Gastroesophageal sphincter (tissue), 4 donors: ENCODE measurements around the gene NIPA2. TPM values are rescaled to one million over a fixed set of nuclear protein-coding genes. Genes with fewer than 3 reads are reported as not detected.

Experiments
- ATAC-seq: fragments of 150-250 bp; one replicate; pipeline ENCODE4 v1.9.1; 2016; ENCODE audit warnings: mild to moderate bottlenecking, moderate library complexity
- H3K27ac ChIP-seq, 4 donors: fragments of 200-600 bp; sonication (generic) in 3 of 4; 1 replicate in 3 of 4; 2 replicates in 1 of 4; pipeline ENCODE4 v1.5.1; 2016 to 2019
- H3K27me3 ChIP-seq: fragments of 200-600 bp; sonication (generic); one replicate; pipeline ENCODE4 v1.5.1; 2019
- H3K36me3 ChIP-seq, 2 donors: fragments of 200-600 bp; sonication (generic); one replicate each; pipeline ENCODE4 v1.5.1; 2019; ENCODE audit warnings: control low read depth in 1 of 2
- H3K4me1 ChIP-seq, 3 donors: fragments of 200-600 bp; sonication (generic); 1 replicate in 2 of 3; 2 replicates in 1 of 3; pipeline ENCODE4 v1.5.1; 2016 to 2019; ENCODE audit warnings: control low read depth in 2 of 3
- H3K4me3 ChIP-seq, 2 donors: fragments of 200-600 bp; sonication (generic); one replicate each; pipeline ENCODE4 v1.5.1; 2019; ENCODE audit warnings: mild to moderate bottlenecking in 1 of 2, moderate library complexity in 1 of 2
- H3K9me3 ChIP-seq, 3 donors: fragments of 200-600 bp; sonication (generic); one replicate each; pipeline ENCODE4 v1.5.1; 2017 to 2019; ENCODE audit warnings: control low read depth in 2 of 3
- EP300 ChIP-seq: sonication (generic); formaldehyde crosslinking; IDR thresholded peaks from one replicate; pipeline ENCODE4 v1.6.1; 2017; ENCODE audit warnings: antibody characterized with exemption, mild to moderate bottlenecking
- POLR2A ChIP-seq, 2 donors: fragments of 450-650 bp; IDR thresholded peaks; one replicate each; pipeline ENCODE4 v1.6.1; 2017; ENCODE audit warnings: antibody characterized with exemption in 2 of 2, mild to moderate bottlenecking in 2 of 2, moderate library complexity in 1 of 2
- POLR2AphosphoS5 ChIP-seq: sonication (generic); formaldehyde crosslinking; IDR thresholded peaks from one replicate; pipeline ENCODE4 v1.6.1; 2017; ENCODE audit warnings: antibody characterized with exemption
- WGBS, 2 donors: methylation state at CpG; one replicate each; pipeline ENCODE4 v1.1.5; 2018; ENCODE audit warnings: low coverage in 1 of 2; 5-methylcytosine and 5-hydroxymethylcytosine counted together
- total RNA-seq, 4 donors: library from RNA; depleted of rRNA; stranded (reverse); fragments of >200 nt; gene quantifications; one replicate each; pipeline ENCODE4 v1.1.0, GENCODE V29; 2016
- TF ChIP-seq, protein P1 (sequence below), 4 experiments: fragments of 200-600 bp in 2 of 4; fragments of 450-650 bp in 2 of 4; sonication (generic) in 1 of 4; IDR thresholded peaks; one replicate each; pipeline ENCODE4 v1.5.1; 2017 to 2019; ENCODE audit warnings: antibody characterized with exemption in 4 of 4, mild to moderate bottlenecking in 2 of 4, moderate library complexity in 2 of 4

Gene NIPA2
- total RNA-seq, 4 donors from 2014 or later = 37.0 to 42.5 (median 40.2) TPM

DNA sequence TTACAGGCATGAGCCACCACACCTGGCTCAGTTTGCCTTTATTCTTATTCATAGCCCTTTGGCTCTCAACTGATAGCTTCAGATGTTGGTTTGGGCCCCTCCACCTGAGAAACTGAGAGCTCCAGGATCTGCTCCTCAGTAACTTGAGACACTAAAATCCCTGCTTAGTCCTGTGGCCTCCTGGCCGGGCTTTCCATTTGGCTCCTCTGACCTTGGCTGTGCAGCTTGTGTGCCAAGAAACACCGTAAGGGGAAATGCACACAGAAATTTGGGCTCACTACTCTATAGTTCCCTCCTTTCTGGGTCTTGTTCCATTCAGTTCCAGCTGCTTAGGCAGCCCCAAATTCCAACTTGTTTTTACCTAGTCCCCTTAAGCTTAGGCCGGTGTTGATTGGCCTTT is 24.9 kb downstream of the NIPA2 start:
- ATAC-seq = no peak

DNA sequence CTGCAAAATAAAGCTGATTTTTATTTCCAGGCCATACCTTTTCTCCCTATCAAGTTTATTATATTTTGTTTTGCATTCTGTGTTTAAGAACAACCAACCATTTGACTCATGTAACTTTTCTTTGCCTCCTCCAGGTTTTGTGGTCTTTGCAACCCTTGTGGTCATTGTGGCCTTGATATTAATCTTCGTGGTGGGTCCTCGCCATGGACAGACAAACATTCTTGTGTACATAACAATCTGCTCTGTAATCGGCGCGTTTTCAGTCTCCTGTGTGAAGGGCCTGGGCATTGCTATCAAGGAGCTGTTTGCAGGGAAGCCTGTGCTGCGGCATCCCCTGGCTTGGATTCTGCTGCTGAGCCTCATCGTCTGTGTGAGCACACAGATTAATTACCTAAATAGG is 27.6 kb downstream of the NIPA2 start:
- no peak for ATAC-seq
- TF ChIP-seq, protein P1, sequence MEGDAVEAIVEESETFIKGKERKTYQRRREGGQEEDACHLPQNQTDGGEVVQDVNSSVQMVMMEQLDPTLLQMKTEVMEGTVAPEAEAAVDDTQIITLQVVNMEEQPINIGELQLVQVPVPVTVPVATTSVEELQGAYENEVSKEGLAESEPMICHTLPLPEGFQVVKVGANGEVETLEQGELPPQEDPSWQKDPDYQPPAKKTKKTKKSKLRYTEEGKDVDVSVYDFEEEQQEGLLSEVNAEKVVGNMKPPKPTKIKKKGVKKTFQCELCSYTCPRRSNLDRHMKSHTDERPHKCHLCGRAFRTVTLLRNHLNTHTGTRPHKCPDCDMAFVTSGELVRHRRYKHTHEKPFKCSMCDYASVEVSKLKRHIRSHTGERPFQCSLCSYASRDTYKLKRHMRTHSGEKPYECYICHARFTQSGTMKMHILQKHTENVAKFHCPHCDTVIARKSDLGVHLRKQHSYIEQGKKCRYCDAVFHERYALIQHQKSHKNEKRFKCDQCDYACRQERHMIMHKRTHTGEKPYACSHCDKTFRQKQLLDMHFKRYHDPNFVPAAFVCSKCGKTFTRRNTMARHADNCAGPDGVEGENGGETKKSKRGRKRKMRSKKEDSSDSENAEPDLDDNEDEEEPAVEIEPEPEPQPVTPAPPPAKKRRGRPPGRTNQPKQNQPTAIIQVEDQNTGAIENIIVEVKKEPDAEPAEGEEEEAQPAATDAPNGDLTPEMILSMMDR (IDR thresholded peaks at IDR 0.05) = no peak
- TF ChIP-seq POLR2A (IDR thresholded peaks at IDR 0.05) (no peak), EP300 (no peak), POLR2AphosphoS5 (no peak)
- peaks cover 0 to 88% of the 10 kb centered on the region in 2 donors for H3K36me3 ChIP-seq
- H3K9me3 ChIP-seq = no peaks in the 10 kb centered on the region
- H3K27ac ChIP-seq = no peak overlapping the region
- peaks cover 0 to 15% (median 0%) of the 10 kb centered on the region in 3 donors for H3K4me1 ChIP-seq
- WGBS, 2 donors = 57 to 89% methylated on average over 1 to 3 of the region's 7 CpGs
- no peaks in the 10 kb centered on the region for H3K27me3 ChIP-seq
- no peak overlapping the region for H3K4me3 ChIP-seq

More for the DNA sequence above, 24.9 kb downstream of the NIPA2 start:
- 90% methylated on average over 2 of the region's 3 CpGs for whole genome bisulfite sequencing, 2 donors
- H3K9me3 ChIP-seq = no peaks in the 10 kb centered on the region
- no peak overlapping the region for H3K27ac ChIP-seq
- no peak for TF ChIP-seq POLR2A (IDR thresholded peaks at IDR 0.05)
- no peak for TF ChIP-seq POLR2AphosphoS5
- no peak for TF ChIP-seq EP300
- TF ChIP-seq, protein P1 (IDR thresholded peaks at IDR 0.05) = no peak
- peaks cover 0 to 90% of the 10 kb centered on the region in 2 donors for H3K36me3 ChIP-seq
- no peak overlapping the region for H3K4me3 ChIP-seq
- H3K4me1 ChIP-seq = peaks cover 0 to 5% (median 0%) of the 10 kb centered on the region in 3 donors
- no peaks in the 10 kb centered on the region for H3K27me3 ChIP-seq

DNA sequence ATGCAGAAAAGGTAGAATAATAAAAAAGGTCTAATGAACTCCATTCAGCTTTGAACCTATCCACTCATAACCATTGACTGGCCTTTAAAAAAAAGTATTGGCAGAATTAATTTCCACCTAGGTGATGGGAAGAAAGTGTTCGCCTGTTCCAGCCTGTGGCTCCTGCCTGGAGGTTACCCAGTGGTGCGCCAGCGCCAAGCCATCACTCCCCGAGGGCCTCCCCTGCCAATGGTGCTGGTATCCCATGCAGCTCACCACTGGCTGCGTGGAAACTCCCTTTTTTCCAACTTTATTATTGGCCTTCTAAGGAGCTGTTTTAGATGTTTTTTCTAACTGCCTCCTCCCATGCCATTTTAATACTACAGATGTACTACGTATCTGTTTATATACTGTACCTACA is 29.4 kb downstream of the NIPA2 start:
- peaks cover 0 to 98% of the 10 kb centered on the region in 2 donors for H3K36me3 ChIP-seq
- ATAC-seq = no peak
- H3K27ac ChIP-seq = no peak overlapping the region
- H3K4me3 ChIP-seq = no peak overlapping the region
- H3K9me3 ChIP-seq = no peaks in the 10 kb centered on the region
- H3K27me3 ChIP-seq = no peaks in the 10 kb centered on the region
- WGBS, 2 donors = 86 to 88% methylated on average over 6 of the region's 6 CpGs
- TF ChIP-seq EP300 = no peak
- TF ChIP-seq POLR2A (IDR thresholded peaks at IDR 0.05) = no peak
- TF ChIP-seq POLR2AphosphoS5 = no peak
- TF ChIP-seq, protein P1 (IDR thresholded peaks at IDR 0.05) = no peak
- peaks cover 0 to 15% (median 0%) of the 10 kb centered on the region in 3 donors for H3K4me1 ChIP-seq

DNA sequence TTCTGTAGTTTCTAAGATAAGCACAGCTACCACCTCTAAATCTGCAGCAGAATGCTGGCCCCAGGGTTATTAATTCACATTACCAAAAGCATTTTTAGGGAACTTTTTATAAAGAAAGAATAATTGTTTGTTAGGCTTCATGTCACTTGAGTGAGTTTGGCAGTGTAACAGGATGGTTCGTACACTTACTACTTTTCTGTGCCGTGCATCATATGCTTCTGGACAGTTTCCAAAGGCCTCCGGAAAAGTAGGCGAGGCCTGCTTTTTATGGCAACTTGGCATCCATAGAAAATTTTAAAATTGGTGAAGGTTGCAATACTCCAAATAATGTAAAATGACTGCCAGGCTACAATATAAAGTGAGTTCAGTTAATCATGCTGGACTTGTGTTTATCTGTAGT is 30.0 kb downstream of the NIPA2 start:
- Histone ChIP-seq H3K27ac (peak overlapping the region in 1 of 4 donors; percentile 44), H3K27me3 (no peaks in the 10 kb centered on the region), H3K4me1 (peaks cover 0 to 15% (median 0%) of the 10 kb centered on the region in 3 donors), H3K9me3 (no peaks in the 10 kb centered on the region), H3K4me3 (no peak overlapping the region), H3K36me3 (peaks cover 0 to 98% of the 10 kb centered on the region in 2 donors)
- ATAC-seq = no peak
- TF ChIP-seq POLR2A (IDR thresholded peaks at IDR 0.05) (no peak), EP300 (no peak), POLR2AphosphoS5 (no peak)
- TF ChIP-seq, protein P1 (IDR thresholded peaks at IDR 0.05) = no peak
- WGBS, 2 donors = 4 to 39% methylated on average over 4 of the region's 4 CpGs

DNA sequence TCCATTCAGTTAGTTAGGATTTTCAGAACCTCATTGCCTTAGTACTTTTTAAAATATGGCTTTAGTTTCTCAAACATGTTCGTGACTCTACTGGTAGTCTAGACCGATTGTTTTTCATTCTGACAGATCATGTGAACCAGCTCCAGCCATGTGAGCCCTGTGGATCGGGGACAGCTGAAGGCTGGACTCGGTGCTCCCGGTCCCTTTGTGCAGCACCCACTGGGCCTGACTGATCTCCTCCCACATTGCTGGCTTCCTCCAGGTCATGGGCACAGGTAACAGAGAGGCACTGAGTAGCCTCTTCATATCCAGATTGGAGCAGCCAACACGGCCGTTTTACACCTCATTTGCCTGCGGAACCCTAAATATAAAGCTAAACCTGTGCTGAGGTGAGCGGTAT is 30.5 kb downstream of the NIPA2 start:
- WGBS, 2 donors = 75% methylated on average over 3 of the region's 9 CpGs; no CpG with 5 or more reads in 1 of the 2 donors
- no peaks in the 10 kb centered on the region for H3K9me3 ChIP-seq
- H3K4me1 ChIP-seq = peaks cover 0 to 15% (median 0%) of the 10 kb centered on the region in 3 donors
- no peaks in the 10 kb centered on the region for H3K27me3 ChIP-seq
- H3K4me3 ChIP-seq = no peak overlapping the region
- H3K27ac ChIP-seq = peak overlapping the region in 3 of 4 donors; percentile 5 to 44 (median 41)
- TF ChIP-seq EP300 = no peak
- TF ChIP-seq, protein P1 (IDR thresholded peaks at IDR 0.05) = no peak
- no peak for TF ChIP-seq POLR2AphosphoS5
- no peak for TF ChIP-seq POLR2A (IDR thresholded peaks at IDR 0.05)
- no peak for ATAC-seq
- H3K36me3 ChIP-seq = peaks cover 0 to 98% of the 10 kb centered on the region in 2 donors
